RPMI8226 (cell line): ENCODE results near the gene PPP3CA.
"Not testable (repeated sequence)": the region's sequence is repeated elsewhere in the genome, so short reads cannot be mapped to it uniquely, and the experiment has no call there.

Experiments used
- DNase-seq: peaks from one replicate; pipeline ENCODE4 v3.0.0-alpha.2; 2015

PPP3CA gene

GRCh38 chr4:101251261-101251660 is 96.1 kb downstream of the PPP3CA start:
- no peak for DNase-seq

- no peak for DNase-seq
Measured at GRCh38 chr4:101244349-101244748, 103.0 kb downstream of the PPP3CA start.

- no peak for DNase-seq
Measured at GRCh38 chr4:101242441-101242840, 104.9 kb downstream of the PPP3CA start.

GRCh38 chr4:101240099-101240498 is 107.2 kb downstream of the PPP3CA start:
- no peak for DNase-seq

- DNase-seq = no peak
Measured at GRCh38 chr4:101239665-101240064, 107.7 kb downstream of the PPP3CA start.

GRCh38 chr4:101238706-101239105 is 108.6 kb downstream of the PPP3CA start:
- DNase-seq = no peak

GRCh38 chr4:101237773-101238172 is 109.6 kb downstream of the PPP3CA start:
- no peak for DNase-seq

- DNase-seq = no peak
Measured at GRCh38 chr4:101236097-101236496, 111.2 kb downstream of the PPP3CA start.

- DNase-seq = not testable (repeated sequence)
Measured at GRCh38 chr4:101234141-101234540, 113.2 kb downstream of the PPP3CA start.

- DNase-seq = peak; percentile 69
Measured at GRCh38 chr4:101232074-101232776, 115.1 kb downstream of the PPP3CA start.

- DNase-seq = no peak
Measured at GRCh38 chr4:101230801-101231426, 116.4 kb downstream of the PPP3CA start.

- DNase-seq = no peak
Measured at GRCh38 chr4:101229116-101229515, 118.2 kb downstream of the PPP3CA start.

- no peak for DNase-seq
Measured at GRCh38 chr4:101227715-101228114, 119.6 kb downstream of the PPP3CA start.

GRCh38 chr4:101224358-101225218 is 122.7 kb downstream of the PPP3CA start:
- DNase-seq = no peak

- no peak for DNase-seq
Measured at GRCh38 chr4:101222156-101222845, 125.0 kb downstream of the PPP3CA start.

GRCh38 chr4:101221294-101221693 is 126.0 kb downstream of the PPP3CA start:
- DNase-seq = no peak

GRCh38 chr4:101218894-101219293 is 128.4 kb downstream of the PPP3CA start:
- DNase-seq = no peak

- no peak for DNase-seq
Measured at GRCh38 chr4:101218346-101218745, 129.0 kb downstream of the PPP3CA start.

- DNase-seq = no peak
Measured at GRCh38 chr4:101217353-101218031, 129.8 kb downstream of the PPP3CA start.

GRCh38 chr4:101211146-101211553 is 136.2 kb downstream of the PPP3CA start:
- no peak for DNase-seq

GRCh38 chr4:101210331-101210730 is 137.0 kb downstream of the PPP3CA start:
- no peak for DNase-seq

GRCh38 chr4:101208171-101208570 is 139.2 kb downstream of the PPP3CA start:
- no peak for DNase-seq
